IMR-90 (cell line): Measurements from ENCODE around the gene TP63.

Experiments used
- CEBPB ChIP-seq: IDR thresholded peaks from 2 replicates; pipeline ENCODE4 v1.6.1; 2012; ENCODE audit warnings: low read depth, low read length, improper control_type of control experiment
- CHD1 ChIP-seq: IDR thresholded peaks from 2 replicates; pipeline ENCODE4 v1.6.1; 2012; ENCODE audit warnings: low read depth, low read length, improper control_type of control experiment
- FOS ChIP-seq: fragments of 150-350 bp; IDR thresholded peaks from 2 replicates; pipeline ENCODE4 v1.6.1; 2016; ENCODE audit warnings: low read depth, low read length
- MAZ ChIP-seq: IDR thresholded peaks from 2 replicates; pipeline ENCODE4 v1.6.1; 2012; ENCODE audit warnings: low read depth, mild to moderate bottlenecking, low read length, improper control_type of control experiment, moderate library complexity, borderline replicate concordance
- MXI1 ChIP-seq: IDR thresholded peaks from 2 replicates; pipeline ENCODE4 v1.6.1; 2012; ENCODE audit warnings: low read depth, mild to moderate bottlenecking, low read length, moderate library complexity, borderline replicate concordance
- POLR2A ChIP-seq: IDR thresholded peaks from 2 replicates; pipeline ENCODE4 v1.6.1; 2012; ENCODE audit warnings: mild to moderate bottlenecking, low read depth, low read length
- RAD21 ChIP-seq: IDR thresholded peaks from 2 replicates; pipeline ENCODE4 v1.6.1; 2012; ENCODE audit warnings: low read length, improper control_type of control experiment
- RCOR1 ChIP-seq: IDR thresholded peaks from 2 replicates; pipeline ENCODE4 v1.6.1; 2012; ENCODE audit warnings: mild to moderate bottlenecking, low read length, improper control_type of control experiment; ENCODE audit not compliant: insufficient replicate concordance
- RFX5 ChIP-seq: IDR thresholded peaks from 2 replicates; pipeline ENCODE4 v1.8.0; 2012; ENCODE audit warnings: low read depth, mild to moderate bottlenecking, low read length, moderate library complexity
- SMC3 ChIP-seq: fragments of 150-350 bp; IDR thresholded peaks from 2 replicates; pipeline ENCODE4 v1.6.1; 2016; ENCODE audit warnings: low read depth, mild to moderate bottlenecking, antibody characterized with exemption, low read length, moderate library complexity
- TF ChIP-seq, protein P1 (sequence below): conservative IDR thresholded peaks from 2 replicates; pipeline ENCODE4 v1.5.1; 2012; ENCODE audit warnings: mild to moderate bottlenecking, low read depth, low read length, improper control_type of control experiment
- TF ChIP-seq, protein P2 (sequence below): fragments of 150-350 bp; IDR thresholded peaks from 2 replicates; pipeline ENCODE4 v1.6.1; 2017; ENCODE audit warnings: mild to moderate bottlenecking, antibody characterized with exemption, low read length, low read depth
- TF ChIP-seq, protein P3 (sequence below): fragments of 150-350 bp; IDR thresholded peaks from 2 replicates; pipeline ENCODE4 v1.6.1; 2016; ENCODE audit warnings: low read depth, mild to moderate bottlenecking, low read length, moderate library complexity, borderline replicate concordance

DNA sequence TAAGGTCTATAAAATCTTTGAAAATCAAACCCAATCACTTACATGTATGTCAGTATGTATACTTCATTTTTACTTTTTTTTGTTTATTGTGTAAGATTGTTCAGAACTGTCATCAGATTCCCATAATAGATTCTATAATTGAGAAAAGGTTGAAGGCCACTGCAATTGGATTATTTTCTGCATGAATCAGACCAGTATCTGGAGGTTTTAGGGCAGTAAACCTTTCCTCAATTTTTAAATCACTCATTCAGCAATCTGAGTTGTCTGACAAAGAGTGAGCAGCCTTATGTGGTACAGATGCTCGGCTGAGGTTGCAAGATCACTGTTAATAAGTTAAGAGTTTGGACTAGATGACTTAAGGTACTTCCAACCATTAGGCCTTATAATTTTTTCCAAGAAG lies 96.0 kb downstream of the TP63 start:
- TF ChIP-seq, protein P1, sequence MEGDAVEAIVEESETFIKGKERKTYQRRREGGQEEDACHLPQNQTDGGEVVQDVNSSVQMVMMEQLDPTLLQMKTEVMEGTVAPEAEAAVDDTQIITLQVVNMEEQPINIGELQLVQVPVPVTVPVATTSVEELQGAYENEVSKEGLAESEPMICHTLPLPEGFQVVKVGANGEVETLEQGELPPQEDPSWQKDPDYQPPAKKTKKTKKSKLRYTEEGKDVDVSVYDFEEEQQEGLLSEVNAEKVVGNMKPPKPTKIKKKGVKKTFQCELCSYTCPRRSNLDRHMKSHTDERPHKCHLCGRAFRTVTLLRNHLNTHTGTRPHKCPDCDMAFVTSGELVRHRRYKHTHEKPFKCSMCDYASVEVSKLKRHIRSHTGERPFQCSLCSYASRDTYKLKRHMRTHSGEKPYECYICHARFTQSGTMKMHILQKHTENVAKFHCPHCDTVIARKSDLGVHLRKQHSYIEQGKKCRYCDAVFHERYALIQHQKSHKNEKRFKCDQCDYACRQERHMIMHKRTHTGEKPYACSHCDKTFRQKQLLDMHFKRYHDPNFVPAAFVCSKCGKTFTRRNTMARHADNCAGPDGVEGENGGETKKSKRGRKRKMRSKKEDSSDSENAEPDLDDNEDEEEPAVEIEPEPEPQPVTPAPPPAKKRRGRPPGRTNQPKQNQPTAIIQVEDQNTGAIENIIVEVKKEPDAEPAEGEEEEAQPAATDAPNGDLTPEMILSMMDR, result no peak
- TF ChIP-seq RCOR1, result no peak
- TF ChIP-seq RFX5, result no peak
- TF ChIP-seq RAD21, result no peak
- TF ChIP-seq, protein P2, sequence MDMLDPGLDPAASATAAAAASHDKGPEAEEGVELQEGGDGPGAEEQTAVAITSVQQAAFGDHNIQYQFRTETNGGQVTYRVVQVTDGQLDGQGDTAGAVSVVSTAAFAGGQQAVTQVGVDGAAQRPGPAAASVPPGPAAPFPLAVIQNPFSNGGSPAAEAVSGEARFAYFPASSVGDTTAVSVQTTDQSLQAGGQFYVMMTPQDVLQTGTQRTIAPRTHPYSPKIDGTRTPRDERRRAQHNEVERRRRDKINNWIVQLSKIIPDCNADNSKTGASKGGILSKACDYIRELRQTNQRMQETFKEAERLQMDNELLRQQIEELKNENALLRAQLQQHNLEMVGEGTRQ, result no peak
- TF ChIP-seq SMC3, result no peak
- TF ChIP-seq CEBPB, result no peak
- TF ChIP-seq MXI1, result no peak
- TF ChIP-seq MAZ, result no peak
- TF ChIP-seq CHD1, result no peak
- no peak for TF ChIP-seq POLR2A
- TF ChIP-seq, protein P3, sequence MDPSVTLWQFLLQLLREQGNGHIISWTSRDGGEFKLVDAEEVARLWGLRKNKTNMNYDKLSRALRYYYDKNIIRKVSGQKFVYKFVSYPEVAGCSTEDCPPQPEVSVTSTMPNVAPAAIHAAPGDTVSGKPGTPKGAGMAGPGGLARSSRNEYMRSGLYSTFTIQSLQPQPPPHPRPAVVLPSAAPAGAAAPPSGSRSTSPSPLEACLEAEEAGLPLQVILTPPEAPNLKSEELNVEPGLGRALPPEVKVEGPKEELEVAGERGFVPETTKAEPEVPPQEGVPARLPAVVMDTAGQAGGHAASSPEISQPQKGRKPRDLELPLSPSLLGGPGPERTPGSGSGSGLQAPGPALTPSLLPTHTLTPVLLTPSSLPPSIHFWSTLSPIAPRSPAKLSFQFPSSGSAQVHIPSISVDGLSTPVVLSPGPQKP, result no peak
- no peak for TF ChIP-seq FOS
